ENCODE data around the gene KDELR1. TPM values are rescaled to one million over a fixed set of nuclear protein-coding genes. Genes with fewer than 3 reads are reported as not detected.

KDELR1 gene
- total RNA-seq, 1 donor from 2014 or later = 138 TPM

DNA sequence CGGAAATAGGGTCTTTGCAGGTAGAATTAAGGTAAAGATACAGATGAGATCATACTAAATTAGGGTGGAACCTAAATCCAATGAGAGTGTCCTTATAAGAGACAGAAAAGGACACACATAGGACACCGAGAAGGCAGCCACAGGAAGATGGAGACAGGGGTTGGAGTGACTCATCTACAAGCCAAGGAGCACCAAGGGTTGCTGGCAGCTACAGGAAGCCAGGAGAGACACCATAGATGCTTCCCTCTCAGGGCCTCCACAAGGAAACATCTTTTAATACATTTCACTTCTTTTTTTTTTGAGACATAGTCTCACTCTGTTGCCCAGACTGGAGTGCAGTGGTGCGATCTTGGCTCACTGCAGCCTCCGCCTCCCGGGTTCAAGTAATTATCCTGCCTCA, 37.7 kb downstream of the KDELR1 start:
- TF ChIP-seq, protein P1, sequence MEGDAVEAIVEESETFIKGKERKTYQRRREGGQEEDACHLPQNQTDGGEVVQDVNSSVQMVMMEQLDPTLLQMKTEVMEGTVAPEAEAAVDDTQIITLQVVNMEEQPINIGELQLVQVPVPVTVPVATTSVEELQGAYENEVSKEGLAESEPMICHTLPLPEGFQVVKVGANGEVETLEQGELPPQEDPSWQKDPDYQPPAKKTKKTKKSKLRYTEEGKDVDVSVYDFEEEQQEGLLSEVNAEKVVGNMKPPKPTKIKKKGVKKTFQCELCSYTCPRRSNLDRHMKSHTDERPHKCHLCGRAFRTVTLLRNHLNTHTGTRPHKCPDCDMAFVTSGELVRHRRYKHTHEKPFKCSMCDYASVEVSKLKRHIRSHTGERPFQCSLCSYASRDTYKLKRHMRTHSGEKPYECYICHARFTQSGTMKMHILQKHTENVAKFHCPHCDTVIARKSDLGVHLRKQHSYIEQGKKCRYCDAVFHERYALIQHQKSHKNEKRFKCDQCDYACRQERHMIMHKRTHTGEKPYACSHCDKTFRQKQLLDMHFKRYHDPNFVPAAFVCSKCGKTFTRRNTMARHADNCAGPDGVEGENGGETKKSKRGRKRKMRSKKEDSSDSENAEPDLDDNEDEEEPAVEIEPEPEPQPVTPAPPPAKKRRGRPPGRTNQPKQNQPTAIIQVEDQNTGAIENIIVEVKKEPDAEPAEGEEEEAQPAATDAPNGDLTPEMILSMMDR (IDR thresholded peaks at IDR 0.05) = no peak
- no peak for ATAC-seq
- Histone ChIP-seq H3K9me3 (no peaks in the 10 kb centered on the region), H3K27ac (no peak overlapping the region), H3K36me3 (no peaks in the 10 kb centered on the region), H3K27me3 (no peaks in the 10 kb centered on the region), H3K4me1 (no peaks in the 10 kb centered on the region), H3K4me3 (no peak overlapping the region)
- intact Hi-C loops (cut with DNase I) = no loop called here
- no peak for DNase-seq

DNA sequence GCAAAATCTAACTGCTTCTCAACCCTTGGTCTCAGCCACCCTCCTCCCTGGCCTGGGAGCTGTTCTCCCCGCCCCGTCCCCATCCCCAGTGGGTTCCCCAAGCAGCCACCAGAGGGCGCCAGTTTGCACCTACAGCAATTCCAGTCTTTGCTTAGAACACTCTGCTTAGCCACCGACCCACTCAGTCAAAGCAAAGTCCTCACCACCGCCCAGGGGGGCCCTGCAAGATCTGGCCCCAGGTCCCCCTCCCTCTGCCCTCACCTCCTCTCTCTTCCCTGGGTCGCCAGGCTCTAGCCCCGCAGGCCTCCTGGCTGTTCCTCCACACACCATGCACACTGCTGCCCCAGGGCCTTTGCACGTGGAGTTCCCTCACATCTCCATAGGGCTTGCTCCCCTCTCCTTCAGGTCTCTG, 40.0 kb downstream of the KDELR1 start:
- ATAC-seq (peak; percentile 97), DNase-seq (peak; percentile 91)
- no peaks in the 10 kb centered on the region for H3K9me3 ChIP-seq
- no peaks in the 10 kb centered on the region for H3K4me1 ChIP-seq
- no peak overlapping the region for H3K27ac ChIP-seq
- intact Hi-C loops (cut with DNase I) = no loop called here
- TF ChIP-seq, protein P1 (IDR thresholded peaks at IDR 0.05) = peak; percentile 88
- no peaks in the 10 kb centered on the region for H3K36me3 ChIP-seq
- no peak overlapping the region for H3K4me3 ChIP-seq
- H3K27me3 ChIP-seq = no peaks in the 10 kb centered on the region

DNA sequence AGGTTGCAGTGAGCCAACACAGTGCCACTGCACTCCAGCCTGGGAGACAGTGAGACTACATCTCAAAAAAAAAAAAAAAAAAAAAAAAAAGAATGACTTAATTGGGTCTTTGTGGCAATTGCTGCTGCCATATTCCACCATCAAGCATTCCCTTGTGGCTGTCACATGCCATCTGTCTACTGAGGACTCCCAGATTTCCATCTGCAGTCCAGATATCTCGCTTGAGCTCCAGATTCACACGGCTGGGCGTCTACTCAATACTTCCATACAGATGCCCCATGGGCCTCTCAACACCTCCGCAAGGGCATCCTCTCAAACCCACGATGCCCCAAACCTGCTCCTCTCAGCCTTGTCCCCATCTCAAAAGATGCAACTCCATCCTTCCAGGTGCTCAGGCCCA, 40.5 kb downstream of the KDELR1 start:
- TF ChIP-seq, protein P1 (IDR thresholded peaks at IDR 0.05) = no peak
- Histone ChIP-seq H3K27ac (no peak overlapping the region), H3K9me3 (no peaks in the 10 kb centered on the region), H3K4me3 (no peak overlapping the region), H3K27me3 (no peaks in the 10 kb centered on the region), H3K4me1 (no peaks in the 10 kb centered on the region), H3K36me3 (no peaks in the 10 kb centered on the region)
- DNase-seq (no peak), ATAC-seq (no peak)
- intact Hi-C loops (cut with DNase I) = no loop called here

DNA sequence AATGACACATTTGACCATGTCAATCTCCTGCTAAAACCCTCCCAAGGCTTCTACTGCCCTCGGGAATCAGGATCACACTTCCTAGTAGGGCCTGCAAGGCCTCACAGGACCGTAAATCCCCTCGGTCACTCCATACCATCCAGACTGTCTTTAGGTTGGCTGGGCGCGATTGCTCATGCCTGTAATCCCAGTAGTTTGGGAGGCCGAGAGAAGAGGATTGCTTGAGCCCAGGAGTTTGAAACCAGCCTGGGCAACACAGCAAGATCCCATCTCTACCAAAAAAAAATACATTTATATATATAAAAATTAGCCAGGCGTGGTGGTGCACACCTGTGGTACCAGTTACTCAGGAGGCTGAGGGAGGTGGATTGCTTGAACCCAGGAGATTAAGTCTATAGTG, 42.6 kb downstream of the KDELR1 start:
- intact Hi-C loops (cut with DNase I) = no loop called here
- no peaks in the 10 kb centered on the region for H3K4me1 ChIP-seq
- TF ChIP-seq, protein P1 (IDR thresholded peaks at IDR 0.05) = no peak
- ATAC-seq (no peak), DNase-seq (no peak)
- no peaks in the 10 kb centered on the region for H3K9me3 ChIP-seq
- no peaks in the 10 kb centered on the region for H3K27me3 ChIP-seq
- H3K4me3 ChIP-seq = no peak overlapping the region
- H3K27ac ChIP-seq = no peak overlapping the region
- no peaks in the 10 kb centered on the region for H3K36me3 ChIP-seq

DNA sequence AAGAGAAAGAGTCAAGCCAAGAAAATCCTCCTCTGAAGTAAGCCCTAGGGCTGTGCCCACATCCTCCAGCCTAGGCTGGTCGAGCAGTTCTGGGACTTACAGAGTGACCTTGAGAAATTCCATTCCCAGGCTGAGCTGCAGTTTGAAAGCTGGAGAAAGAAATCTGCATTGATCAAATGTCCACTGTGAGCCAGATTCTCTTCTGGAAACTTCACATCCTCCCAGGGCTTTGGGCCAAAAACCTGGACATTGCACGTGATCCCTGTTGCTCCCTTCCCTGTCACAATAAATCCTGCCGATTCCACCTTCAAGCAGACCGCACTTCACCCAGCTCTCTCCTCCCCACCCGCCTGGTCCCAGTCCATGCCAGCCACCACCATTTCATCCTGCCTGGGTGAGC, 43.3 kb downstream of the KDELR1 start:
- H3K9me3 ChIP-seq = no peaks in the 10 kb centered on the region
- H3K27ac ChIP-seq = no peak overlapping the region
- DNase-seq (no peak), ATAC-seq (no peak)
- H3K4me1 ChIP-seq = no peaks in the 10 kb centered on the region
- no peaks in the 10 kb centered on the region for H3K27me3 ChIP-seq
- no peak overlapping the region for H3K4me3 ChIP-seq
- H3K36me3 ChIP-seq = no peaks in the 10 kb centered on the region
- TF ChIP-seq, protein P1 (IDR thresholded peaks at IDR 0.05) = no peak
- intact Hi-C loops (cut with DNase I) = no loop called here

DNA sequence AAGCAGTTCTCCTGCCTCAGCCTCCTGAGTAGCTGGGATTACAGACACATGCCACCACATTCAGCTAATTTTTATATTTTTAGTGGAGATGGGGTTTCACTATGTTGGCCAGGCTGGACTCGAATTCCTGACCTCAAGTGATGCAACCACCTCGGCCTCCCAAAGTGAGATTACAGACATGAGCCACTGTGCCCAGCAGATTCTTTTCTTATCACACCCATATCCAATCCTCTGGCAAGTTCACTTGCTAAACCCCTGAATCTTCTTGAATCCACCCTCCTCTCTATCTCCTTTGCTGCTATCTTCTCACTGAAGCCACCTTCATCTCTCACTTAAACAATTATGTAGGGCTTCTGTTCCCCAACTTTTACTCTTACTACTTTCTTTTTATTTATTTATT, 45.2 kb downstream of the KDELR1 start:
- DNase-seq = no peak
- H3K27me3 ChIP-seq = no peaks in the 10 kb centered on the region
- no peak overlapping the region for H3K4me3 ChIP-seq
- H3K27ac ChIP-seq = no peak overlapping the region
- intact Hi-C loops (cut with DNase I) = no loop called here
- ATAC-seq = no peak
- TF ChIP-seq, protein P1 (IDR thresholded peaks at IDR 0.05) = no peak
- no peaks in the 10 kb centered on the region for H3K9me3 ChIP-seq
- H3K36me3 ChIP-seq = no peaks in the 10 kb centered on the region
- no peaks in the 10 kb centered on the region for H3K4me1 ChIP-seq

All from upper lobe of right lung (tissue), 1 donor.